PFSK-1 (cell line): ENCODE results near the gene PJA2.

Experiments
- FOXP2 ChIP-seq: optimal IDR thresholded peaks from 2 replicates; pipeline ENCODE3; 2011; ENCODE audit warnings: borderline replicate concordance, control low read depth, inconsistent platforms; ENCODE audit not compliant: insufficient read depth; ENCODE audit errors: extremely low read length, extremely low read depth
- POLR2AphosphoS5 ChIP-seq: IDR thresholded peaks from 2 replicates; pipeline ENCODE4 v1.6.1; 2012; ENCODE audit warnings: low read depth, mild to moderate bottlenecking, control low read depth, low read length, moderate library complexity
- SIN3A ChIP-seq: IDR thresholded peaks from 2 replicates; pipeline ENCODE4 v1.6.1; 2012; ENCODE audit warnings: mild to moderate bottlenecking, low read length, moderate library complexity, borderline replicate concordance; ENCODE audit not compliant: insufficient read depth
- TAF1 ChIP-seq: IDR thresholded peaks from 2 replicates; pipeline ENCODE4 v1.6.1; 2012; ENCODE audit warnings: low read length, control low read depth, borderline replicate concordance; ENCODE audit not compliant: insufficient read depth
- TF ChIP-seq, protein P1 (sequence below), 2 experiments: IDR thresholded peaks; 2 replicates each; pipeline versions ENCODE4 v1.6.1 to v1.8.0; 2011 to 2012; ENCODE audit warnings: low read depth in 2 of 2, low read length in 2 of 2, control low read depth in 1 of 2, inconsistent platforms in 1 of 2, mild to moderate bottlenecking in 1 of 2, moderate library complexity in 1 of 2; ENCODE audit not compliant: insufficient read depth in 1 of 2

DNA sequence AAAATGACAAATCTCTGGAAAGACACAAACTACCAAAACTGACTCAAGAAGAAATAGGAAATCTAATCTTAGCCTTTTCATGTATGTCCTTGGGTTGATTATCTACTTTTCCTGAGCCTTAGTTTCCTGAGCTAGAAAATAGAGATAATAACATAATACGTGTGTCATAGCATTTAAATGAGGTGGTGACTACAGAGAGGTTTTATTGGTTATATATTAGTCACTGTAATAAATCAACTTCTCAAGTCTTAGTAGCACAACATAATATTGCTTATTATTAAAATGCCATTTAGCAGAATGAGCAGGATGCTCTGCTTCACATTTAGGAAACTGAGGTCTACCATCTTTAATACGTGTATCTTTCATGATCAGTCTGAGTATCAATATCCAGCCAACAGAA is 7.1 kb upstream of the PJA2 start:
- TF ChIP-seq SIN3A (no peak), TAF1 (no peak), POLR2AphosphoS5 (no peak), FOXP2 (no peak)
- TF ChIP-seq, protein P1, sequence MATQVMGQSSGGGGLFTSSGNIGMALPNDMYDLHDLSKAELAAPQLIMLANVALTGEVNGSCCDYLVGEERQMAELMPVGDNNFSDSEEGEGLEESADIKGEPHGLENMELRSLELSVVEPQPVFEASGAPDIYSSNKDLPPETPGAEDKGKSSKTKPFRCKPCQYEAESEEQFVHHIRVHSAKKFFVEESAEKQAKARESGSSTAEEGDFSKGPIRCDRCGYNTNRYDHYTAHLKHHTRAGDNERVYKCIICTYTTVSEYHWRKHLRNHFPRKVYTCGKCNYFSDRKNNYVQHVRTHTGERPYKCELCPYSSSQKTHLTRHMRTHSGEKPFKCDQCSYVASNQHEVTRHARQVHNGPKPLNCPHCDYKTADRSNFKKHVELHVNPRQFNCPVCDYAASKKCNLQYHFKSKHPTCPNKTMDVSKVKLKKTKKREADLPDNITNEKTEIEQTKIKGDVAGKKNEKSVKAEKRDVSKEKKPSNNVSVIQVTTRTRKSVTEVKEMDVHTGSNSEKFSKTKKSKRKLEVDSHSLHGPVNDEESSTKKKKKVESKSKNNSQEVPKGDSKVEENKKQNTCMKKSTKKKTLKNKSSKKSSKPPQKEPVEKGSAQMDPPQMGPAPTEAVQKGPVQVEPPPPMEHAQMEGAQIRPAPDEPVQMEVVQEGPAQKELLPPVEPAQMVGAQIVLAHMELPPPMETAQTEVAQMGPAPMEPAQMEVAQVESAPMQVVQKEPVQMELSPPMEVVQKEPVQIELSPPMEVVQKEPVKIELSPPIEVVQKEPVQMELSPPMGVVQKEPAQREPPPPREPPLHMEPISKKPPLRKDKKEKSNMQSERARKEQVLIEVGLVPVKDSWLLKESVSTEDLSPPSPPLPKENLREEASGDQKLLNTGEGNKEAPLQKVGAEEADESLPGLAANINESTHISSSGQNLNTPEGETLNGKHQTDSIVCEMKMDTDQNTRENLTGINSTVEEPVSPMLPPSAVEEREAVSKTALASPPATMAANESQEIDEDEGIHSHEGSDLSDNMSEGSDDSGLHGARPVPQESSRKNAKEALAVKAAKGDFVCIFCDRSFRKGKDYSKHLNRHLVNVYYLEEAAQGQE (IDR thresholded peaks at IDR 0.05; ENCODE audit: insufficient read depth in 1 of 2, low read depth in 2 of 2, low read length in 2 of 2): no peak
